Measurements from ENCODE around the gene PHF12. TPM values are rescaled to one million over a fixed set of nuclear protein-coding genes. Genes with fewer than 3 reads are reported as not detected.

The PHF12 gene
- total and polyA plus RNA-seq, 2 of the 8 experiments (the other 6 are each of a cell fraction or from before 2014, with no cell fraction given): 38.8 to 65.7 TPM

GRCh38 chr17:28951991-28952975 is 965 bp upstream of the PHF12 start (continued):
- TF ChIP-seq BRCA1 (IDR thresholded peaks at IDR 0.05; ENCODE audit: low read depth, low read length) (peak; percentile 86), CHD2 (IDR thresholded peaks at IDR 0.05; ENCODE audit: low read length) (peak; percentile 99), TBP (IDR thresholded peaks at IDR 0.05; ENCODE audit: low read depth, low read length) (no peak), SP4 (IDR thresholded peaks at IDR 0.05; ENCODE audit: low read length) (no peak; the same call in 1 of the 2 replicates), RAD21 (IDR thresholded peaks at IDR 0.05 in 1 of 2, conservative IDR thresholded peaks at IDR 0.05 in 1 of 2; ENCODE audit: low read depth in 2 of 2, low read length in 2 of 2) (no peak)
